ENCODE measurements around the gene BLNK.
A peak's percentile ranks its signal among the peaks of the same experiment; 100 is the strongest.

BLNK gene

DNA sequence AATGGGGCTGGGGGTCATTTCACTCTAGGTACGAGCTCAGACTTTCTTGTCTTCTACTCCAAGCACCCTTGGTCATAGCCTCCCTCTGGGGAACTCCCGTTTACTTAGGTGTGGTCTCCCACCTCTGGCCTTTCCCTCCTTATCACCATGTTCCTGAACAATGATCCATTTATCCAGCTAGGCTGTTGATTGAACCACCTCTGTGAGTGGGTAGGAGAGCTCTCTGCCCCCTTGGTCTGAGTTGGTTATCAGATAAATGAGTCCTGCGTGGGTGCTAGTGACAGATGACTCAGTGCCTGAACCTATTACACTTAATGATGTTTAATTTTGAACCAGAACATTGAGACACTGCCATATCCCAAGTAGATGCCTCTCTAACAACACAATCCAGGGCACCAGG is 9.4 kb downstream of the BLNK start:
- no peak for DNase-seq (ENCODE audit: low spot score)

DNA sequence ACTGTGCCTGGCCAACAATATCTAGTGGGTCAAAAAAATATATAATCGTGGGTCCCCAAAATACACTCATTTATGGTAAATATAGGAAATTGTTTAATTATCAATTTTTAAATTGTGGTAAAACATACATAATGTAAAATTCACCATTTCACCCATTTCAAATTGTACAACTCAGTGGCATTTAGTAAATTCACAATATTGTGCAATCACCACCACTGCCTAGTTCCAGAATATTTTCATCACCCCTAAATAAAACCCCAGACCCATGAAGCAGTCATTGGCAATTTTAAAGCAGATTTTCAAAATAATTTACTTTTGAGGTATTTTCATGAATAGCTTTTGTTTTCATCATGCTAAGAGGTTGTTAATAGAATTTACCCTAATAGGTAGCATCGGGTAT is 10.2 kb downstream of the BLNK start:
- no peak for DNase-seq (ENCODE audit: low spot score)

DNA sequence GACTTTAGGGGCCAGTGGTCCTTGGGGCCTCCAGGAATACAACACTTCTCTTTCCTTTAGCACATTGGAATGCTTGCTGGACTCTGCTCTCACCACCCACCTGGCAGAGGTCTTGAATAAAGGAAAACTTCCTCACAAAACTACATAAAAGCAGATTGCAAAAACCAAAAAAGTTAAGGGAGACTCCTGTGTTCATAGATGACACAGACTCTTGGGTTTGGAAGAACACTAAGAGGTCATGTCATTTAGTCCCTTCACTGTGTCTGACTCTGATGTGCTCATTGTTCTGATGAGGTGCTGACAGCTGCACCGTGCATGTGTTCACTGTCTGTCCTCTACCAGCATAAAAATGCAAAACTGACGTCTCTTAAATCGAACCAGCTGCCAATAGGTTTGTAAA is 11.4 kb downstream of the BLNK start:
- DNase-seq (ENCODE audit: low spot score): no peak

DNA sequence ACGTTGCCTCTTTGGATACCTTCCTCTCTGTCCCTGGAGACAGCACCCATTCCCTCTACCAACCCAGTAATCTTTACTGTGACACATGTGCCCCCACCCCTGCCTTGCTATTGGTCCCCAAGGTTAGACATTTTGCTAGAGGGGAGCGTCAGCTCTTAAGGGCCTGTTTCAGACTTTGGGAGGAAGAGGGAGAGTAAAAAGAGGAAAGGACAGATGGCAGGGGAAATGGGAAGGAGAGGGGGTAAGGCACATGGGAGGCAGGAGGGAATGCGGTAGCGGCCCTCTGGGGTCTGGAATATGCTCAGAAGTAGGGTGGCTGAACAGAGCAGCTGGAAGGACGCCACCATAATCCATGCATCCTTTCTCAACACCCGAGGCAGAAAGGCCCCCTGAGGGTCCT is 12.2 kb downstream of the BLNK start:
- DNase-seq (ENCODE audit: low spot score): no peak

DNA sequence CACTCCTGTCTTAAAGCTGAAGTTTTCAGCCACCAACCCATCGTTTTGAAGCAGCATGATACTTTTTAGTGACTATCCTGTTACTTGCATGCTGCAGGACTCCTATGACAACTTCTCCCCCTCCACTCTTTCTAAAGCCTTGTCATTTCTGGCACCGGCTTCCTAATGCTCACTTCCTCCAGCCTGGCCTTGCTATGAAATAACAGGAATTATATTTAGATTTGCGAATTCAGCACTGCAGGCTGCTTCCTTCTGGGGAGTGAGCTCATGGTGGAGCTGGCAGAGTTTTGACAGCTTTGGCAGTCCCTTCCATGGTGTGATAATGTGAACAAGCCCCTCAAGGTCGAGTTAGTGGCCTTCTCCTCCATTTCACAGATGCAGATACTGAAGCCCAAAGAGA is 13.4 kb downstream of the BLNK start:
- no peak for DNase-seq (ENCODE audit: low spot score)

DNA sequence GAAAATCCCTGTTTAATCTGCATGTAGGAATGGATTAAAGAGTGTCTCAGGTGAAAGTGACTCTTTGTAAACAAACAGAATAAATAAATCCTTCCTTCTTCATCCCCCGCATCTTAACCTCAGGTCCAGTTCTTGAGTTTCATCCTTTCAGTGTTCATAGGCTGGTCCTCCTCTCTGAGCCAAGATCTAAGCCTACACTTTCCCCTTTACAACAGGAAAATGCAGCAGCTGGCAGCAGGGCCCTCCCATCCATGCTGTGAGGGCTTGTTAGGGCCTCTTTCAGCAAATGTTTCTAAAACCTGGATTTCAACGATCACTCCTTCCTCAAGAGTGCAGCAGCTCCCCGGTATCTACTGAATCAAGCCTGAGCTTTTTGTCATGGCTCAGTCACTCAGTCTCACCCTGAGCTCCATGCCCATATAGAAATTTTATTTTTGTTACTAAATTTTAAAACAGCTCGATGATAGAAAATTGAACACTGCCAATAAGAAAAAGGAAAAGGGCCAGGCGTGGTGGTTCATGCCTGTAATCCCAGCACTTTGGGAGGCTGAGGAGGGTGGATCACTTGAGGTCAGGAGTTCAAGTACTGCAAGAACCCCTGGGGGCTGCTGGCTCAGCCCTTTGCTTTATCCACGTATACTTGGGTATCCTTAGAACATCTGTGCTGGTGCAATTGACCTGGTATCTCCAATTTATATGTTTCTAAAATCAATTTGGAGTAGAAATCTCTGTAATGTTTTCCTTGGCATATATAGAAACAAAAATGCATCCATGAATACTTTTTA is 15.6 kb downstream of the BLNK start:
- no peak for DNase-seq (ENCODE audit: low spot score)

DNA sequence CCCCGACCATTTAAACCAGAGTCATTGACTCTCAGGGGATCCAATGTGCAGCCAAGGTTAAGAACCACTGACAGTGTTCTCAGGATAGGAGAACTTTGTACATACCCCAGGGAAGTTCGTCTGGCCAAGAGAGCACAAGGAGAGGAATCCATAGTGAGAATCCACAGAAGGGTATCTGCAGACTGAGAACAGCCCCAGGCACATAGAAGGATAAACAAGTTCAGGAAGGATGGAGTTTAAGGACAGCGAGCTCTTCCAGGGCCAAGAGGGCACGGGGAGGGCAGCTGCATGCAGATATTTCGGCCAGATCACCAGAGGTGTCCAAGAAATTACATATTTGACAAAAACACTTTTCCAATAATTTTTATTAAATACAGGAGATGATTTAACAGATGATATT is 16.4 kb downstream of the BLNK start:
- no peak for DNase-seq (ENCODE audit: low spot score)

DNA sequence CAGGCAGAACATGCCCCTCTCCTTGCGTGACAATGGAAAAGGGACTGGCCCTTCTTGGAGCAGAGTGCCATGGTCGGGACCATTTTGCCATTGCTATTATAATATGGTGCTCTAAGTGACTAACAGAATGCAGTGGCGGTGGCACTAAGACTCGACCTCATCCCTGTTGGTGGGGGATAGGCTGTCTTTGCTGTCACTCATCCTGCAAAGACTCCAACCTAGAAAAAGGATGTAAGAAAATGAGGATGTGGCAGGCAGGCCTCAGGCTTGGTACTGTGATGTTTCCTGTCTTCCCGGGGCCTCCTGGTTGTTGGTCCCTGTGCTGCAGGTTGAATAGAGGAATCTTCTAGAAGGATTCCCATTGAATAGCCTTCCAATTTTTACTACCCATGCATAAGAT is 18.6 kb downstream of the BLNK start:
- DNase-seq (ENCODE audit: low spot score): no peak

DNA sequence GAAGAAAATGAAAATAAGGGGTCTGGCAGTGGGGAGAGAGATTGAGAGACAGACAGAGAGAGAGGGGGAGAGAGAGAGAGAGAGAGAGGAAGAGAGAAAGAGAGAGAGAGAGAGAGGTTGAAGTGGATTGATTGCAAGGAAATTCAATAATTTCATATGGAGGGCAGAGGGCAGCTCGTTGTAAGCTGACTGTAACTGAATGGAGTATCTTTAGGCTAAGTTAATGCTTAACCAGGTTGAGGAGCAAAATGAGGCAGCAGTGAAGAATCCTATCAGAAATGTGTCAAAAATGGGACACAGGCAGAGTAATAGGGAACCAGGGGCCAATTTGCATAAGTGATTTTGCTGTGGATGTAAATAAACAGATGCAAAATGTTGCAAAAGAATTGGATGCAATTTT is 21.0 kb downstream of the BLNK start:
- DNase-seq (ENCODE audit: low spot score): no peak

DNA sequence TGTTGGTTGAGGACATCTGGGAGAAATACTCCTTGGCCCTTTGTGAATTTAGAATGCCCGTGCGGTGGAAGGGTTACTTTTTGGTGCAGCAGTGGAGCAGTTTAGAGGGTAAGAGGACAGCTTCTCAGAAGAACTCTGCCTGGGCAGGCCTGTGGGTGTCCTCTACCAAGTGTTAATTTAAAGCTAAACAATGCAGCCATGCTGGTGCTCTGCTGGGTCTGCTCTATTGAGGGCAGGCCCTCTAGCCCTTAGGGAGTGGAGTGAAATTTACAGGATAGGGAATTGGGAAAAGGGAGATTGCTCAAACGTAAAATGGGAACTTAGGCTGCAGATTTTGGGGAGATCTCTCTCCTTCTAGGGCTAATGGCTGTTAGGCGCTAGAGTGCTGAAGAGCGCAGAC is 22.1 kb downstream of the BLNK start:
- no peak for DNase-seq (ENCODE audit: low spot score)

DNA sequence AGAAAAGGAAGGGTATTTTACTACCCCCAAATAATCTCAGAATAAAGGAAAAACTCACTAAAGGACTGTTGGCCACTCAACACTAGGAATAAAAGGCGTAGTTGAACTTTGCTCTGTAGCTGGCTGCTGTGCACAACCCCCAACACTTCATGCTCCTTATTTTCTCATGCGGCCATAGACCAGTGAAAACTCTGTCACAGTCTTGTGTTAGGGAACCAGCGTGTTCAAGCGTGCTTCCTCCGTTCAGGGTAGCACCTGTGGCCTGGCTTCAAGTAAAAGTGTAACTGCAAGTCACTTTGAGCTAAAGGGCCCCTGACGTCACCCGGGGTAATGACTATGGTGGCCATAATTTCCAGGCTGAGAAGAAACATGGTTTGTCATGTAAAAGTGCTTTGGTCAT is 27.0 kb downstream of the BLNK start:
- no peak for DNase-seq (ENCODE audit: low spot score)

DNA sequence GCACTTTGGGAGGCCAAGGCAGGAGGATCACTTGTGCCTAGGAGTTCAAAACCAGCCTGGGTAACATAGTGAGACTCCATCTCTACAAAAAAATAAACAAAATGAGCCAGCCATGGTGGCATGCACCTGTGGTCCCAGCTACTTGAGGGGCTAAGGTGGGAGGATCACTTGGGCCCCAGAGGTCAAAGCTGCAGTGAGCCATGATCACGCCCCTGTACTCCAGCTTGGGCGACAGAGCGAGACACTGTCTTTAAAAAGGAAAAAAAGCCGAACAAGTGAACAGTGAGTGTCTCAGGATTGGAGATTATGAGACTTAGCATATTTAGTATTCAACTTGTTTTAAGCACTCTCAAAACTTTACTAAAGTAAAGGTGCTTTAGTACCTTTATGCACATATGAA is 28.1 kb downstream of the BLNK start:
- DNase-seq (ENCODE audit: low spot score): no peak

DNA sequence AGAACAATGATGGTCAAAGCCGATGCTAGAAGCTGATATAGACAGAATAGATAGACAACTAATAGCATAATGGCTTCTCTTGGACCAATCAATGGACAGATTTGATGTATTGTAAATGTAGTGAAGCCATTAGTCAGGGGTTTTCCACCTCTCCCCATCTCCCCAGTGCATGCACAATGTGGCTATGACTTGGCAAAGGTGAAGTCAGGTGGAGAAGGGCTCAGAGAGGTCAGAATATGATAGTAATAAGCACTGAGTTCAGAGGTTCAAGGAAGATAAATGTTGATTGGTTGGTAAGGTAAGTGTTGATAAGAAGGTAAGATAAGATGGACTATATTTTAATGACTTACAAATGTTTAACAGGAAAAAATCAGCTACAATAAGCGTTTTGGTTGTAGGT is 28.5 kb downstream of the BLNK start:
- DNase-seq (ENCODE audit: low spot score): no peak

DNA sequence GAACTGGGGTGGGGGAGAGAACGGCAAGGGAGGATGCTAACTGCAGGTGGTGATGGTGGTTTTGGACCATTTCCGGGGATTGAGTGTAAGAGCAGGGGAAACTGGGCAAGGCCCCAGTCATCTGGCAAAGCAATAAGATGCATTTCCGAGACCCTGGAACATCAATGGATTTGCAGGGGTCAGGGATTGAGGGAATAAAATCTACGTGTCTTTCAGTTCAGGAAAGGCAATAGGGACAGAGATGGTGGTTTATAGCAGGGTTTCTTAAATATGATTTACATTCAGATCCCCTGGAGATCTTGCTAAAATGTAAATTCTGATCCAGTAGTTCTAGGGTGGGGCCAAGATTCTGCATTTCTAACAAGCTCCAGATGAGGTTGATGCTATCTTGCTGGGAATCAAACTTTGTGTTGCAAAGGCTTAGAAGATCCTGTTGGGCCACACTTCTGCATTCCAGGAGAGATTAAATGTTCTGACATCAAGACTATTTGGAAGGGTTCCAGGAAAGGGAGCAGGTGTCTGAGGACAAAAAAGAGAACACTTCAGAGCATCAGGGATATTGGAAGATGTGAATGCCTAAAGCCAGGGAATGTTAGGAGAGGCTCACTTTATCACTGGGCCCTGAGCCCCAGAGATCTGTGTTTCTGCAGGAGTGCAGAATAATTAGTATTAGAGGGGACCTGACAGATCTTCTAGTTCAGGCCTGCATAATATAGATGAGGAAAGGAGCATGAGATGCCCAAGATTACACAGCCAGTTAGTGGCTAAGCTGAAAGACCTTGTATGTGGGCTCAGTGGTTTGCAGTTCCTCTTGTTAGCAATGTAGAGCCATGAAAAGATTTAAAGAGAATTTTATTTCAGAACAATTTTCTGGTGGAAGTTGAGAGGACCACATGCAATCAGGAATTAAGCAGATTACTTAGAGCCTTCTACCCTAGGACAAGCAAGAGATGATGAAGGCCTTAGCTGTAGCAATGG is 32.4 kb downstream of the BLNK start:
- no peak for DNase-seq (ENCODE audit: low spot score)

DNA sequence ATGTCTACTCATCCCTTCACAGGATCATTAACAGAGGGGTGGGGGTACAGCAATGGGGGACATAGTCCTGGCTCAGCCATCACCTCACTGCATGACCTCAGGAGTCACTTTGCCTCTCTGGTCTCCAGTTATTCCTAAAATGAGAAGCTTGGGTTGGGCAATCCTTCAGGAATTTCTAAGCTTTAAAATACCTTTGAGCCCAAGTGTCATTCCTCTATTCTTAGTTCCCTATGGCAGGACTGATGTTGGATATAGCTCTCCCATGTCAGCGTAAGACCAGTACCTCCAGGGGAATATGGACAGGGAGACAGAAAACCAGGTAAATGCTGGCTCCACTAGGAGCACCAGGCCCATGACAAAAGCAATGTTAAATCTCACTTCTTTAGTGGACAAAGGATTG is 34.5 kb downstream of the BLNK start:
- no peak for DNase-seq (ENCODE audit: low spot score)

DNA sequence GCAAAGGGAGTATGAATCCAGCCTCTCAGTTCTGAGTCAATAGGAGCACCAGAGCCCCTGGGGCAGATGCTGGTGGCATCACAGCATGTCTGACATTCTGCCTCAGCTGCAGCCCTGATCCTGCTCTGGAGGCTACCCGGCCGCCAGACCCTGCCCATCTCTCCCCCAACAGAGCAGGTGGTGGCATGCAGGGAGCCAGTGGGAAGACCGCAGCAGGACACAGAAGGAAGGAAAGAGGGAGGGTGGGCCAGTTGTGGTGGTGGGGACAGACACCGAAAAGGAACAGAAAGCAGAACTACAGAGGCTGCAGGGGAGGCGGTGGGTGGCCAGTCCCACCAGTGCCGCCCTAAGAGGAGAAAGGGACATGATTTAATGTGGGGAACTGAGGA is 35.3 kb downstream of the BLNK start:
- no peak for DNase-seq (ENCODE audit: low spot score)

DNA sequence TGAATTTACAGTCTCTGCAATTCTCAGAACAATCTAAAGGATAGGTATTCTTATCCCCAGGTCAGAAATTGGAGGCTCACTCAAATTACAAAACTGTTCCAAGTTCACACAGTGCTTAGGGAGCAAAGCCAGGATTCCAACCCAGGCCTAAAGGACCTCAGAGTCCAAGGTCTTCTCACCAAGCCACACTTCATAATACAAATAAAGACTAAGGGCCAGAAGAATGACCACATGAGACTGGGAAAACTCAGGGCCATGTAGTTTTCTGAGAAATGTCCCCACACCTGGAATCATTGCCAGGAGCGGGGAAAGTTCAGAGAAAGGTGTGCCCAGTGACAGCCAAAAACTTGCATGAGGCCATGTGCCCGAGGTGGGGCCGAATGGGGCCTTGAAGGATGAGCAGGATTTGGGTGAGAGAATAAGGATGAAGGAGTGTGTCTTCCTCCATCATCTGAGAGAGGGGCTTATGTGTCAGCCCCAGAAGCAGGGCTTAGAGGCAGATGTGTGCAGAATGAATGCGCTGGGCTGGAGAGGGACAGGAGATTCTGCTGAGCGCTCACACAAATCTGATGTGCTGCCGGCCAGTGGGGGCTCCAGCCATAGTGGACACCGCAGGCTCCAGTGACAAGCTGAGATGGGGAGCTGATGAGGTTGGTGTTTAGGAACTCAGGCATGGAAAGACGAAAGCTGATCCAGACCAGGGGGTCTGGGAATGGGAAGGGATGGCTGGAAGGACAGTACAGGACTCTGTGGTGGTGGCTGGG is 35.9 kb downstream of the BLNK start:
- DNase-seq (ENCODE audit: low spot score): no peak

DNA sequence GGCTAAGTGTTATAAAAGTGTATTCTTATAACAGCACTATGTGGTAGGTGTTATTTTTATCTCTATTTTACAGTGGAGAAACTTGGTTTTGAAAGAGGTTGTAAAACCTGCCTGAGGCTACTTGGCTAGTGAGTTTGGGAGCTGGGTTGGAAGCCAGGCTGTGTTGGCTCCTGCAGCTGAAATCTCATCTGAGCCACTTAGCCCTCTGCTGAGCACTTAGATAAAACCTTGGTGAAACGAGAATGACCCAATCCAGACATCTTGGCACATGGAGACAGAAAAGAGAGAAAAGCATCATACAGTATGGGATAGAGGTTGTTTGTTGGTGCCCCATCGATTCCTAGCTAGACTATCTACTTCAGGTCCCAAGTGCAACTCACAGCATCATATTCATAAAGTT is 37.4 kb downstream of the BLNK start:
- DNase-seq (ENCODE audit: low spot score): no peak

DNA sequence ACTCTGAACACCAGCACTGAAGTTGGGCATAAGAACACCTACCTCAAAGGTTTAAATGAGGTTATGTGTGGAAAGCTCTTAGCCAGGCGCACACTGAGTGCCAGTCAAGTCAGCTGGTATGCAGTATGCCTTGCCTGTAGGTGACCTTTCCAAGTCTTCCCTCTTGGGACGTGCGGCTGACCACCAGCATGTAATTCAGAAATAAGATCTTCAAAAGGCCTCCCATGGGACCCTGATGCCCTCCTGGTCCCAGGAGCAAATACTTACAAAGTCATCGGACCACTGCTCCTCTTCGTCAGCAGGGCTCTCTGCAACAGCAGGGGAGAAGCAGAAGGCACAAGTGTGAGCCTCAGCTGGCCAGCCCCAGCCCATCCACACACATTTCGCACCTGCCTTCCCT is 40.8 kb downstream of the BLNK start:
- no peak for DNase-seq (ENCODE audit: low spot score)

DNA sequence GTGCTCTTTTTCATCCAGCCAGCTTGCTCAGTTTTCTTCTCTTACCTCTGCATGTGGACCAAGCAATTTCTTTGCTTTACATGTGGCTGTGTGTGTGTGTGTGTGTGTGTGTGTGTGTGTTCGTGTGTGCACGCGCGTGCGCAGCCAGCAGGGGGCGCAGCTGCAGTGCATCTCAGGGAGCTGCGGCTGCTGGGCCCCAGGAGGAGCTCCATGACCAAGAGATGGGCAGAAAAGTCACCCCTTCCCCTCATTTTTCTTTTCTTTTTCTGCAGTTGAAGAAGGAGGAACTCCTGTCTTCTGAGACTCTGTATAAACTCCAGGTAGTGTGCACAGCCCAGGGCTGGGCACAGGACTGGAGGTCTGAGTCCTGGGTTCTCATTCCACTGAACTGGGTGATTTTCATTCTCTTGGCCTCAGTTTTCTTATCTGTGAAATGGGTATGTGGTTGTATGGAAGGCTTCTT is 41.8 kb downstream of the BLNK start:
- DNase-seq (ENCODE audit: low spot score): peak; percentile 51

DNA sequence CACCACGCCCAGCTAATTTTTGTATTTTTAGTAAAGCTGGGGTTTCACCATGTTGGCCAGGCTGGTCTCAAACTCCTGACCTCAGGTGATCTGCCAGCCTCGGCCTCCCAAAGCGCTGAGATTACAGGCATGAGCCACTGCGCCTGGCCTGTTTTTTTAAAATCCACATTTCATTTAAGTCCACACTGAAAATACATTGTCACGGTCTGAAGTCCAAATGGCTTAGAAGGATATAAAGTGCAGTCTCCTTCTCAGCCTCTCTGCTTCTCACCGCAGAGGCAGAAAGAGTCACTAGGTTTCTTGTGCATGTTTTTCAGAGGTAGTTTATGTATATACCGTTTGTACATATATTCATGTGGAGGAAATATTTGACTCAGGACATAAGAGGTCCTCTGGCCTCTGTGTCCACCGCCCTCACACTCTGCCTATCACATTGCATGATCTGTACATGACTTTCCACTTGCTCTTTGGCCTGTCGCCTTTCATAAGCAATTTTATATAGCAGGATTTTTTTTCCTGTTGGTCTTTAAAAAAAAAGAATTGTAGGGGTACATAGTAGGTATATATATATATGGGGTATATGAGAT is 42.9 kb downstream of the BLNK start:
- DNase-seq (ENCODE audit: low spot score): no peak

DNA sequence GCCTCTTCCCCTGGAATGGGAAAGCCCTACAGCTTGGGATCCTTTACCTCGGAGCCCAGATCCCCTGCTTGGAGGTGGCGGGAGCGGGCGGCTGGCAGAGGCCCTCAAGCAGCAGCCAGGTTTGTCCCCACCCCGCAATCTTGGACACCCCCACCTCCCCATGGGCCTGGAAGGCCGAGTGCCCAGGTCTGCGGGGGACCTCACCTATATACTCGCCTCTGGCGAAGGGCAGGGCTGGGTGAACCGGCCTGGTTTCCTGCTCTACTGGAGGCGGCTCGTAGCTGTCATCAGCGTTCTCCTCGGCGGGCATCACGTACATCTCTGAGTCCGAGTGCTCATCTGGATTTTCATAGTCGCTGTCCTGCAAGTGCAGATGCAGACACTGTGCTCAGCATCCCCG is 44.2 kb downstream of the BLNK start:
- DNase-seq (ENCODE audit: low spot score): no peak
